ENCODE measurements around the gene FLYWCH1.

FLYWCH1 gene

DNA sequence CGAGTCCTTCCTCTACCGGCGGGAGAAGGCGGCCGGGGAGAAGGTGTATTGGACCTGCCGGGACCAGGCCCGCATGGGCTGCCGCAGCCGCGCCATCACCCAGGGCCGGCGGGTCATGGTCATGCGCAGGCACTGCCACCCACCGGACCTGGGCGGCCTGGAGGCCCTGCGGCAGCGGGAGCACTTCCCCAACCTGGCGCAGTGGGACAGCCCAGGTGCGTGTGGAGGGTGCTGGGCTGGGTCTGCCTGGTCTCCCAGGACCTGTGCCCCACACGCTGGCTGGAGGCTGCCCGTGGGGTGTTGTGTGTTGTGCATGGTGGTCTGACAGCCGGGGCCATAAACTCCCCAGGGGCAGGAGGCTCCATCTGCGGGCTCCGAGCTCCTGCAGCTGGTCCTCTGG is 25.4 kb downstream of the FLYWCH1 start:
- TF ChIP-seq, protein P1, sequence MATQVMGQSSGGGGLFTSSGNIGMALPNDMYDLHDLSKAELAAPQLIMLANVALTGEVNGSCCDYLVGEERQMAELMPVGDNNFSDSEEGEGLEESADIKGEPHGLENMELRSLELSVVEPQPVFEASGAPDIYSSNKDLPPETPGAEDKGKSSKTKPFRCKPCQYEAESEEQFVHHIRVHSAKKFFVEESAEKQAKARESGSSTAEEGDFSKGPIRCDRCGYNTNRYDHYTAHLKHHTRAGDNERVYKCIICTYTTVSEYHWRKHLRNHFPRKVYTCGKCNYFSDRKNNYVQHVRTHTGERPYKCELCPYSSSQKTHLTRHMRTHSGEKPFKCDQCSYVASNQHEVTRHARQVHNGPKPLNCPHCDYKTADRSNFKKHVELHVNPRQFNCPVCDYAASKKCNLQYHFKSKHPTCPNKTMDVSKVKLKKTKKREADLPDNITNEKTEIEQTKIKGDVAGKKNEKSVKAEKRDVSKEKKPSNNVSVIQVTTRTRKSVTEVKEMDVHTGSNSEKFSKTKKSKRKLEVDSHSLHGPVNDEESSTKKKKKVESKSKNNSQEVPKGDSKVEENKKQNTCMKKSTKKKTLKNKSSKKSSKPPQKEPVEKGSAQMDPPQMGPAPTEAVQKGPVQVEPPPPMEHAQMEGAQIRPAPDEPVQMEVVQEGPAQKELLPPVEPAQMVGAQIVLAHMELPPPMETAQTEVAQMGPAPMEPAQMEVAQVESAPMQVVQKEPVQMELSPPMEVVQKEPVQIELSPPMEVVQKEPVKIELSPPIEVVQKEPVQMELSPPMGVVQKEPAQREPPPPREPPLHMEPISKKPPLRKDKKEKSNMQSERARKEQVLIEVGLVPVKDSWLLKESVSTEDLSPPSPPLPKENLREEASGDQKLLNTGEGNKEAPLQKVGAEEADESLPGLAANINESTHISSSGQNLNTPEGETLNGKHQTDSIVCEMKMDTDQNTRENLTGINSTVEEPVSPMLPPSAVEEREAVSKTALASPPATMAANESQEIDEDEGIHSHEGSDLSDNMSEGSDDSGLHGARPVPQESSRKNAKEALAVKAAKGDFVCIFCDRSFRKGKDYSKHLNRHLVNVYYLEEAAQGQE (IDR thresholded peaks at IDR 0.05; ENCODE audit: insufficient read depth in 1 of 2, low read depth in 2 of 2, low read length in 2 of 2) = no peak
- TF ChIP-seq FOXP2 (optimal IDR thresholded peaks at IDR 0.05; ENCODE audit: borderline replicate concordance, extremely low read depth, extremely low read length, insufficient read depth) = no peak
- no peak for TF ChIP-seq SIN3A (IDR thresholded peaks at IDR 0.05; ENCODE audit: borderline replicate concordance, insufficient read depth, low read length)
- TF ChIP-seq POLR2AphosphoS5 (IDR thresholded peaks at IDR 0.05; ENCODE audit: low read depth, low read length) = no peak
- TF ChIP-seq TAF1 (IDR thresholded peaks at IDR 0.05; ENCODE audit: borderline replicate concordance, insufficient read depth, low read length) = no peak

DNA sequence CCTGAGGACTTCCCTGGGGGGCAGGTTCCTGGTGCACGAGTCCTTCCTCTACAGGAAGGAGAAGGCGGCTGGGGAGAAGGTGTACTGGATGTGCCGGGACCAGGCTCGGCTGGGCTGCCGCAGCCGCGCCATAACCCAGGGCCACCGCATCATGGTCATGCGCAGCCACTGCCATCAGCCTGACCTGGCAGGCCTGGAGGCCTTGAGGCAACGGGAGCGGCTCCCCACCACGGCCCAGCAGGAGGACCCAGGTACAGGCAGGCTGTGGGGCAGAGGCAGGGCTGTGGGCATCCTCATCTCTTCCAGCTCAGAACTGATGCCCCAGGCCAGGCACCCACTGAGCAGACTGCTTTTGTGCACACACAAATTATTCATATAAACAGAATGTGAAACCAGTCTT is 26.5 kb downstream of the FLYWCH1 start:
- TF ChIP-seq, protein P1 (IDR thresholded peaks at IDR 0.05; ENCODE audit: insufficient read depth in 1 of 2, low read depth in 2 of 2, low read length in 2 of 2) = no peak
- no peak for TF ChIP-seq SIN3A (IDR thresholded peaks at IDR 0.05; ENCODE audit: borderline replicate concordance, insufficient read depth, low read length)
- TF ChIP-seq POLR2AphosphoS5 (IDR thresholded peaks at IDR 0.05; ENCODE audit: low read depth, low read length) = no peak
- TF ChIP-seq TAF1 (IDR thresholded peaks at IDR 0.05; ENCODE audit: borderline replicate concordance, insufficient read depth, low read length) = no peak

DNA sequence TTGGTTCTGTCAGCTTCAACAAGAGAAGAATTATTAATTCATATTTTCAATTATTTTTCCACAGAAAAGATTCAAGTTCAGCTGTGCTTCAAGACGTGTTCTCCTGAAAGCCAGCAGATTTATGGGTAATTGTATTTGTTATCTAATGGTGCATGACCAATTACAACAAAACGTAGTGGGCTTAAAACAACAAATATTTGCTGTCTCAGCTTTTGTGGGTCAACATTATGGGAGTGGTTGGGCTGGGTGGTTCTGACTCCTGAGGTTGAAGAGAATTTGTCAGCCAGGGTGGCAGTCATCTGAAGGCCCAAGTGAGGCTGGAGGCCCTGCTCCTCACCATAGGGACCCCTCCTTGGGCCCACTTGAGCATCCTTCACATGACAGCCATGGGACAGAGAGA is 28.2 kb downstream of the FLYWCH1 start:
- no peak for TF ChIP-seq POLR2AphosphoS5 (IDR thresholded peaks at IDR 0.05; ENCODE audit: low read depth, low read length)
- TF ChIP-seq, protein P1 (IDR thresholded peaks at IDR 0.05; ENCODE audit: insufficient read depth in 1 of 2, low read depth in 2 of 2, low read length in 2 of 2) = no peak
- TF ChIP-seq SIN3A (IDR thresholded peaks at IDR 0.05; ENCODE audit: borderline replicate concordance, insufficient read depth, low read length) = no peak
- no peak for TF ChIP-seq FOXP2 (optimal IDR thresholded peaks at IDR 0.05; ENCODE audit: borderline replicate concordance, extremely low read depth, extremely low read length, insufficient read depth)
- TF ChIP-seq TAF1 (IDR thresholded peaks at IDR 0.05; ENCODE audit: borderline replicate concordance, insufficient read depth, low read length) = no peak

DNA sequence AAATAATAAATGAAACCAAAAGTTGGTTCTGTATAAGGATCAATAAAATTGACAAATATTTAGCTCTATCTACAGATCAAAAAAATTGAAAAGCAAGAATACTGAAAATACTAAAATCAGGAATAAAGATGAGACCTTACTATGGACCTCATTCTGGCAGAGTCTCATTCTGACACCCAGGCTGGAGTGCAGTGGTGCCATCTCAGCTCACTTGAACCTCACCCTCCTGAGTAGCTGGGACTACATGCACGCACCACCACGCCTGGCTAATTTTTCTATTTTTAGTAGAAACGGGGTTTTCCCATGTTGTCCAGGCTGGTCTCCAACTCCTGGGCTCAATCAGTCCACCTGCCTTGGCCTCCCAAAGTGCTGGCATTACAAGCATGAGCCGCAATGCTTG is 30.3 kb downstream of the FLYWCH1 start:
- TF ChIP-seq TAF1 (IDR thresholded peaks at IDR 0.05; ENCODE audit: borderline replicate concordance, insufficient read depth, low read length) = no peak
- TF ChIP-seq SIN3A (IDR thresholded peaks at IDR 0.05; ENCODE audit: borderline replicate concordance, insufficient read depth, low read length) = no peak
- TF ChIP-seq, protein P1 (IDR thresholded peaks at IDR 0.05; ENCODE audit: insufficient read depth in 1 of 2, low read depth in 2 of 2, low read length in 2 of 2) = no peak

DNA sequence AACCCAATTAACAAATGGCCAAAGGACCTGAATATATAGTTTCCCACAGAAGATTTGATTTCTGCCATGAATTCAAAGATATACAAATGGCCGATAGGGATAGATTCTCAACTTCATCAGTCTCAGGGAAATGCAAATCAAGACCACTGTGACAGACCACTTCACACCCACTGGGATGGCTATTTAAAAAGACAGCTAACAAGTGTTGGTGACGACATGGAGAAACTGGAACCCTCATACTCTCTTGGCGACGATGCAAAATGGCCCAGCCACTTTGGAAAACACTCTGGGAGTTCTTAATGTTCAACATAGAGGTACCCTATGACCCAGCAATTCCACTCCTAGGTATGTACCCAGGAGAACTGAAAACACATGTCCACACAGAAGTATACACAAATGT is 34.9 kb downstream of the FLYWCH1 start:
- no peak for TF ChIP-seq SIN3A (IDR thresholded peaks at IDR 0.05; ENCODE audit: borderline replicate concordance, insufficient read depth, low read length)
- TF ChIP-seq TAF1 (IDR thresholded peaks at IDR 0.05; ENCODE audit: borderline replicate concordance, insufficient read depth, low read length) = no peak
- TF ChIP-seq POLR2AphosphoS5 (IDR thresholded peaks at IDR 0.05; ENCODE audit: low read depth, low read length) = no peak
- TF ChIP-seq, protein P1 (IDR thresholded peaks at IDR 0.05; ENCODE audit: insufficient read depth in 1 of 2, low read depth in 2 of 2, low read length in 2 of 2) = no peak
- no peak for TF ChIP-seq FOXP2 (optimal IDR thresholded peaks at IDR 0.05; ENCODE audit: borderline replicate concordance, extremely low read depth, extremely low read length, insufficient read depth)

Measured in PFSK-1 (cell line).